Measurements from ENCODE around the gene CSMD2.

CSMD2 gene

GRCh38 chr1:33727310-33727709 is 437.7 kb downstream of the CSMD2 start:
- no peak for DNase-seq

DNA sequence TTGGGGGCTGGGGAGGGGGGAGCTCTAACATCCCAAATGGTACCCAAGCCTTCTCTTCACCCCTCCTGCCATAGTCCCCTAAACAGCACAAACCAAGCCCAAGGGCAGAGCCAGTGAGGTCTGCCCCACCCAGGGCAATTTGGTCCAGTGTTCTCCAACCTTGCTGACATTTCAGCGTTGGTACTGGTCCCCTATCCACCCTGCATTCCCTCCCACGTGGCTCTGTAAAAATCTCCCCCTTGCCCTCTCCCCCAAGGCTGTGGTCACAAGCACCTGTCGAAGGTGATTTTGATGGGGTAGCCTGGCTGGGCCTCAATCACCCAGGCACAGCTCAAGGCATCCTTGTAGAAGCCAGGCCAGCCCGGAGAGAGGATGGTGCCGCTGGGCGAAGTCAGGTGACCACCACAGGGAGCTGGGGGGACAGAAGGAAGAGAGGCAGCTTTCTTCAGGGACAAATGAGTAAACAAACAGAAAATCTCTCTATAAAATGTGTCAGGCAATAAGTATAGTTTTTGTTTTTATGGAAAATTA is 438.7 kb downstream of the CSMD2 start:
- no peak for DNase-seq

DNA sequence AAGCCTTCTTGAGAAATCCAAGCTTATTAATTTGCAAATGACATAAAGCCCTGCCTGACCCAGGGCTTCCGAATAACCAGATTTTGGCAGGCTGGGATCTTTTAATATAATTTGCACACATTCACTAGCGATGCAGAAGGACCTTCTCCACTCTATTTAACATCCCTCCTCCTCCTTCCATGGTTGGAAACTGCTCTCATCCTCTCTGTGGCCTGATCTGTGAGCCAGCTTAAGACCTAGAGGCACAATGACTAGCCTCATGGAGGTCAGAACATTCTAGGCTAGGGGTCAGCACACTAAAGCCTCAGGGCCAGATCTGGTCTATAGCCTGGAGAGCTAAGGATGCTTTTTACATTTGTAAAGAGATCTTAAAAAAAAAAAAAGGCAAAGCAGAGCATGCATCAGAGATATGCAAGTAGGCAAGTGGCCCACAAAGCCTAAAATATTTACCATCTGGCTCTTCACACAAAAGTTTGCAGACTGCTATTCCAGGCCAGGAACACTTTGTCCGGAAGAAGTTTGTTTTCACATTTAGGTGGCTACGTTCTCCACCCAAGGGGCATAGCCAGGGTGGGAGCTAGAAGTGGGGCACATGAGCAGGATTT is 439.4 kb downstream of the CSMD2 start:
- DNase-seq, result no peak

GRCh38 chr1:33725037-33725436 is 440.0 kb downstream of the CSMD2 start:
- no peak for DNase-seq

DNA sequence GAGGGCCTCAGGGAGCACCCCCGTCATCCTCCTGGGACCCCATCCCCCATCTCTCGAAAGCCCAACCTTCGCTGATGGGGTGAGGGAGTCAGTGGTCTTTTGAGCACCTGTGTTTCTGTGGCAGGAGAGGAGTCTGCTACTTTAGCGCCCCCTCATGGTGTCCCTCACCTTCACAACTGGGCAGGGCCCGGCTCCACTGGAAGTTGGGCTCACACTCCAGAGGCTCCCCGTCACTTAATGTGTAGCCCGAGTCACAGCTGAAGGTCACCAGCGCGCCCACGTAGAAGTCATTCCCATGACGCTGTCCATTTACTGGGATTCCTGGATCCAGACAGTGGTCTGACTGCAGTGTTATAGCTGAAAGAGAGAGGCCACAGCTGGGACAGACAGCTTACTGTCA is 440.7 kb downstream of the CSMD2 start:
- DNase-seq, result no peak

DNA sequence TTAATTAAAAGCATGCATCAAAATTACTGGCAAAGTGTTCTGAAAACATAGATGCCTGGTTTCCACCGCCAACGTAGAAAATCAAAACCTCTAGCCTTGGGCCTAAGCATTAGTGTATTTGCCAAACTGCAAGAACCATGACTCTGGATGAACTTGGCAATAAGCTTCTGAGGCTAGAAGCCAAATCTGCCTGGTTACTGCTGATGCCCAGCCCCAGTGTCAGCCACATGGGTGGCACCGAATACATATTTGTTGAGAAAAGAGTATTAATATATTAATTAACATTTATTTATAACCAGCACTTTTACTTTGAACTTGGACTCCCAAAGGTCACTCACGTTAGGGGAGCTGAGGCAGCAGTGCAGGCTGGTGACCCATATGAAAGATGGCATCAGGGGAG is 441.8 kb downstream of the CSMD2 start:
- no peak for DNase-seq

- DNase-seq, result no peak
These were observed 443.7 kb downstream of the CSMD2 start for GRCh38 chr1:33721301-33721815.

DNA sequence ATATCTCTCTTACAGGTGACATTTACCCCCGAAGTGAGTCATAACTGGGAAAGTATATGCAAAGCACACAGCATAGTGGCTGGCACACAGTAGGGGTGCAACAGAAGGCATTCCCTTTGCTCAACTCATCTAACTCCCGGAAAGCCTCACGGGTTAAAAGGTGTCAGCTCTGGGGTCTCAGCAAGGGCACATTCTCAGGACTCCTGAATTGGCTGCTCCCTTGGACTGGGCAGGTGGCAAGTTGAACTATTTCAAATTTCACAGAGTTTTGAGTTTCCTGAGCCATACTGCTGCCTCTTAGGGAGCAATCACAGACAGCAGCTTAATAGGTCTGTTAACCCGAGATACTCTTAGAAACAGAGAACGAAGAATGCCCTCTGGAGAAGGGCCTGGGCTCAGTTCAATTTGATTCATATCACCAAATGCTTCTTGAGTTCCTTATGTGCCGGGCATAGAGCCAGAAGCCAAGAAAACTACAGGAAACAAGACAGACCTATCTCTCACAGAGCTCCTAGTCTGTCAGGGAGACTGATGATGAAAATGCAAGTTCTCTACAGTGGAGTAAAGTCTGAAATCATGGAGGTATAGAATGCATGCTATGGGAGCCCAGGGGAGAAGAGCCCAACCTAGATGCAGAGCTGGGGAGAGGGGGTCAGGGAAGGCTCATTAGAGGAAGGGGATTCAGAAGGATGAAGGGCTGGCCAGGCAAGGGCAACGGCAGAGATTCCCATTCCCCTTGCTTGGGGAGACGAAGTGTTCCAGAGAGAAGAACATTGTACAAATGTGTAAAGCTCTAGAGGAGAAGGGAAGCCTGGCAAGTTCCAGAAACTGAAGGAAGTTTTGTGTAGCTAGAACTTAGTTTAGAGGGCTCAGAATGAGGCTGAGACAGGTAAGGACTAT is 445.0 kb downstream of the CSMD2 start:
- DNase-seq, result no peak

DNA sequence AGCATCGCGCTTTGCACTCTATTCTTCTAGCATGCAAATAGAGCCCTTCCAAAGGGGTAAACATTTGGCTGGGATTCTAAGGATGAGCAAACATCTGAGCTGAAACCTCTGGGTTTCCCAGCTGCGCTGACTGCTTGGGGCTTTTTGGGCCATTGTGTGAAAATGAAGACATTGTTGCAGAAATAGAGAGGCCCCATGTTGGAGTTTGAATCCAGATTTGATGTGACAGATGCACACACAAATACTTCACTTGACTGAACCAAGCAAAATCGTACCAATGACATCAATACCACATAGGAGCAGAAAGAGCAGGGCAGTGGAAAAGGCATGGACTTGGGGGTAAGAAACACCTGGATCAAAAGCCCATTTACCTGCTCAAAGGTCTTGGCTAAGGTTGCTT is 445.7 kb downstream of the CSMD2 start:
- DNase-seq, result no peak

GRCh38 chr1:33718186-33718585 is 446.8 kb downstream of the CSMD2 start:
- no peak for DNase-seq

DNA sequence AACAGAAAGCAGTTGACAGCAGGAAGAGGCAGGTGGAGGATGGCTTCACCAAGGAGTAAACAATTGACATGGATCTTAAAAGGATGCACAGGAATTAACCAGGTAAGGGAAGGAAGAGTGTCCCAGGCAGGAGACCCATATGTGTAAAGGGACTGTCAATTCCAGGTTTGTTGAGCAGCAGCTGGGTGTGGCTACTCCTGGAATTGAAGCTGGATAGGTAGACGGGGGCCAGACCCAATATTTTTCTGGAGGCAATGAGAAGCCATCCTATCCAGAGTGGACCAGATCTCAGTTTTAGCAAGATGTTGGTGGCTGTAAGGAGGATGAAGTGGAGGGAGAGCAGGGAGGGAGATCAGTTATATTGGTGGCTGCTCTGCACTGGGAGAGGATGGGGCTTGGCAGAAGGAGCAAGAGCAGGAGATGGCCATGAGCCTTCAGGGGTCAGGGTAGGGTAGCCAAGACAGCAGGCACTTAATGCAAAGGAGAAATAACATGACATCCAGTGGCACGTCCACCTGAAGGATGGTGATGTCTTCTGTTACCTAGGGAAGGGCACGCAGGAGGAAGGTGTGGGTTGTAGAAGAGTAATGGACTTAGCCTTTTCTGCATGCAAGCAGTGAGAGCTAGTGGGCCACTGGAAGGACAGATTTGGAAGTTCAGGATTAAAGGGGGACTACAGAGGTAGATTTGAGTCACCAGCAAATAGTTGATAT is 447.9 kb downstream of the CSMD2 start:
- DNase-seq, result no peak

DNA sequence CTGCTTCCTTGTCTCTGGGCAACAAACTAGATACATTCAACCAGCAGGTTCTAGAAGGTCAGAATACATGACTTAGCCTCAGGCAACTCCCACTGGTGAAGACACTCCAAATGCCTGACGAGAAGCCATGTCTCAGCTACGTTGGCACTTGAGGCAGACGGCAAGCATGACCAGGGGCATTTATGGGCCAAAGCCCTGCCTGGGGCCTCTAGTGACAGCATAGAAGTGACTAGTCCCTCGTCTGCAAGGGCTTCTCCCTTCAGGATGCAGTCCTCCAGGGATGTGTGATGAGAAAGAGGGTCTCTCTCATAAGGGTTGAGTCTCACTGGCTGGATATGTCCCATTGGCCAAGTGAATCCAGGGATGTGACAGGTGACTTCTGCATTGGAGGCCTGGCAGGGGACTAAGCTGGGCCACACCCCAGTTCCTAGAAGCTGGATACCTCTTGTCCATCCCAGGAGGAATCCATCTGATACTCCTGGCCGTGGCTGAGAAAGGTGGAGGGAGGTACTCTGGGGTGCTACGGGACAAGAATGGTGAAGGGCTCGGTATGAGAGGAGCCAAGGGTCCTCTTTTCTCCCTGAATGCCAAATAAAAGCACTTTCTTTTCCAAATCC is 449.7 kb downstream of the CSMD2 start:
- no peak for DNase-seq

DNA sequence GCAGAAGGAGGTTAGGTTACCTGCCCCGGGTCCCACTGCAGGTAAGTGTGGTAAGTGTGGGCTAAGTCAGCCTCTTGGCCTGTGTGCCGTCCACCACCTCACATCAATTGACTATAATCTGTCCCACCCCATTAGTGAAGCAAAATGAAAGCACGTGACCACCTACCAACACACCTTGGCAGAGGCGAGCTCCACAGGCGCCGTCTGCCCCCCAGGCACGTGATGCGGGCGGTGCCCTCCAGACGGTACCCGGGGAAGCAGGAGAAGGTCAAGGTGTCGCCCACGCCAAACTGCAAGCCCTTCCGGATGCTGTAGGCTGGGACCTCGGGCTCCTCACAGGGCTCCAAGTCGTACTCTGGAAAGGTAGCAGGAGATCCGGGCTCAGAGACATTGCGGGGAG is 450.6 kb downstream of the CSMD2 start:
- no peak for DNase-seq

- no peak for DNase-seq
These were observed 451.8 kb downstream of the CSMD2 start for GRCh38 chr1:33713058-33713877.

DNA sequence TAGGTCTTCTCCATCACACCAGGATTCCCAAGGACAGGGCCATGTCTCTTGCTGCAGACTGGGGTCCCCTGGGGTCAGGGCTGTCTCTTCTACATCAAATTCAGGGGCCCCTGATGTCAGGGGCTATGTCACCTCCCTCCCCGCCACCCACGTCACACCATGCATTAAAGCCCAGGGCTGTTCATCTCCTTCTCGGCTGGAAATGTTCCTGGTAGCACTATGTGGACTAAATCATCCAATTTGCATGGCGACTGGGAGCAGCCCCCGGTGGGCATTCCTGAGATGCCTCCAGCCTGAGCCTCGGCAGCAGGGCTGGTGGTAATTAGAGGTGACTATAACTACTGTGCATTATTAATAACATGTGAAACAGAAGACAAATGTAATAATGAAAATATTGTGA is 452.8 kb downstream of the CSMD2 start:
- no peak for DNase-seq

- no peak for DNase-seq
These were observed 453.5 kb downstream of the CSMD2 start for GRCh38 chr1:33711511-33711910.

DNA sequence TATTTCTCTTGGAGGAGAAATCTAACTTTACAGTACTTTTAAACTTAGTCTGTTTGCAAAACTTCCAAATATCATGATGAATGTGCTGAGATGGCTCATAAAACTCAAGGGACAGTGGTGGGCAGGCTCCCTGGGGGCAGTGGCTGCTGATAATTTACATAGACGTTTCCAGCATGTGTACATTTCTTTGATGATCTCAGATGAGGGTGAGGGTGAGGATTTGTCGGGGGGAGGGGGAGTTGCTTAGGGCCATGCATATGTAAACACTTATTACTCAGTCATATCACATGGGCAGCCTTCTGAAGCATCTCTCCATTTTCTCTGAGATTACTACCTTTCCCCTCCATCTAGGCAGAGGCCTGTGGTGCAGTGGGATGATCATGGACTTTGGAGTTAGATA is 454.1 kb downstream of the CSMD2 start:
- no peak for DNase-seq

DNA sequence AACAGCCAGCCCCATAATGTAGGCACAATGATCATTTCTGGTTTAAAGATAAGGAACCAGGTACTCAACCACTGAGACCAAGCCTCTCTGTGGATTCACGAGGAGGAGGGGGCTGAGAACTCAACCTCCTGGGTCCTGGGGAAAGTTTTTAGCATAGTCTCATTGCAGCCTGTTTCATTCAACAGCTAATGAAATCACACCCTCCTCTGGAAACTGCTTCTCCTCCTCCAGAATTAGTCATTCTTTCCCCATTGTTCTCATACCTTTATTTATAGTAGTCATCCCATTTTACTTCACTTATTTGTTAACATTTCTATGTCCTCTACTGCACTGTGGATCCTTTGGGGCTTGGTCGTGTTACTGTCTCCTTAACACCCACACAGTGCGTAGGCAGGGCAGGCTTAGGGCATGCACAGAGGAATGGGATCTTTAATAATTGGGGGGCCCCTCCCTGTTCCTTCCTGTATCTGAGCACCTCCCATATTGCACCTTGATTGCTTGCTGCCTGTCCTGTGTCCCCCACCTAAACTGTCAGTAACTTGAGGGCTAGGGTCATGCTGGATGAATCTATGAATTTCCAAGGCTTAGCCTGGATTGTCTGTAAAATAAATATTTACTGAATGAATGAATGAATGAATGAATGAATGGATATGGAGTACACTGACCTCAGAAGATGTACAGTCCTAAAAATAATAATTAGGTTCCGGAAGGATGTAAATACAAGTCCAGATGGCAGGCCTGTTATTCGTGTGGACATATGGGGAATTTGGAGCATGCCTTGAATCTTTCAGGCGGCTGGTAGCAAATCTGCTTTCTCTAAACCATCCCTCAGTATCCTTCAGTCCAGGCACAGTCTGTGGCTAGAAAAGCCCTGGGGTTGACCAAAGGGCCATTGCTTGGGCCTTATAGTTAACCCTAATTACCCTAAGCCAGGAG is 455.0 kb downstream of the CSMD2 start:
- no peak for DNase-seq

DNA sequence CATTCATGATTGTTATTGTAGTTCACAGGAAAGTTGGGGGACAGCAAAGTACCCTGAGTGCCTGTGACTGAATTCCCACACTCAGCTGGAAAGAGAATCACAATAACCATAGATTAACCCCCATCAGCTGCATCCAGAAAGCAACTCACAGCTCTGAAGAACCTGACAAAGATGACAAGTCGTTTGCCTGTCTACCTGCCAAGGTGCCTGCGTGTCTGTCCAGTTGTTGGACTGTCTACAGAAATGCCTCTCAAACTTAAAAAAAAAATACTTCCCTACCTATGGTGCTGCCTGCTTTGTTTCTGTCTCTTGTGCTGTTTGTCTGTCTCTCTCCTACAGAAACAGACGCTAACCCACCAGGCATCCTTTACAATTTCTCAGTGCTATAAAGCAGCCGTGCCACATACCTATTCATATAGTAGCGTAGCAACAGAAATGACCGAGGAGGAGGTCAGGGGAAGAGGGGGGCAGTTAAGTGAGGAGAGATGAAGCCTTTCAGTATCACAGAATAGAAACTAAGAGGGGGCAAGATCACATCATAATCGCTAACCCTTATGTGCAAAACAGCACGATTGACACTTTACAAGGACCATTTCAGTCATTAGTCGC is 455.8 kb downstream of the CSMD2 start:
- DNase-seq, result no peak

- DNase-seq, result no peak
These were observed 458.3 kb downstream of the CSMD2 start for GRCh38 chr1:33706634-33707255.

Measured in NCI-H2081 treated with DMSO at 0.1 percent for 48 hours (cell line).